ENCODE results near the gene MAPK9.
A peak's percentile ranks its signal among the peaks of the same experiment; 100 is the strongest.

MAPK9 gene

GRCh38 chr5:180331647-180331950 lies 39.7 kb upstream of the MAPK9 start:
- H3K4me3 ChIP-seq (ENCODE audit: low read depth, low read length): no peak overlapping the region
- no peak for DNase-seq (ENCODE audit: low read depth)
- TF ChIP-seq CTCF (IDR thresholded peaks at IDR 0.05; ENCODE audit: low read depth, low read length, missing control alignments): no peak

- H3K4me3 ChIP-seq (ENCODE audit: low read depth, low read length): no peak overlapping the region
- no peak for TF ChIP-seq CTCF (IDR thresholded peaks at IDR 0.05; ENCODE audit: low read depth, low read length, missing control alignments)
- DNase-seq (ENCODE audit: low read depth): no peak
These were observed 39.1 kb upstream of the MAPK9 start for GRCh38 chr5:180330810-180331646.

GRCh38 chr5:180330270-180330648 lies 38.4 kb upstream of the MAPK9 start:
- no peak for DNase-seq (ENCODE audit: low read depth)
- no peak for TF ChIP-seq CTCF (IDR thresholded peaks at IDR 0.05; ENCODE audit: low read depth, low read length, missing control alignments)
- H3K4me3 ChIP-seq (ENCODE audit: low read depth, low read length): no peak overlapping the region

- no peak for DNase-seq (ENCODE audit: low read depth)
- no peak for TF ChIP-seq CTCF (IDR thresholded peaks at IDR 0.05; ENCODE audit: low read depth, low read length, missing control alignments)
- H3K4me3 ChIP-seq (ENCODE audit: low read depth, low read length): no peak overlapping the region
These were observed 37.9 kb upstream of the MAPK9 start for GRCh38 chr5:180329606-180330269.

GRCh38 chr5:180329138-180329435 lies 37.2 kb upstream of the MAPK9 start:
- no peak overlapping the region for H3K4me3 ChIP-seq (ENCODE audit: low read depth, low read length)
- TF ChIP-seq CTCF (IDR thresholded peaks at IDR 0.05; ENCODE audit: low read depth, low read length, missing control alignments): no peak
- no peak for DNase-seq (ENCODE audit: low read depth)

GRCh38 chr5:180328296-180329137 lies 36.6 kb upstream of the MAPK9 start:
- DNase-seq (ENCODE audit: low read depth): peak; percentile 53

More at GRCh38 chr5:180328296-180329137, 36.6 kb upstream of the MAPK9 start:
- H3K4me3 ChIP-seq (ENCODE audit: low read depth, low read length): no peak overlapping the region
- TF ChIP-seq CTCF (IDR thresholded peaks at IDR 0.05; ENCODE audit: low read depth, low read length, missing control alignments): peak; percentile 87
